Raji (cell line): ENCODE data around the gene MAPK6.

Source experiments
- POLR2A ChIP-seq: IDR thresholded peaks from 2 replicates; pipeline ENCODE4 v1.6.1; 2011; ENCODE audit warnings: low read depth, low read length, control low read depth; ENCODE audit not compliant: insufficient read depth

MAPK6 gene

DNA sequence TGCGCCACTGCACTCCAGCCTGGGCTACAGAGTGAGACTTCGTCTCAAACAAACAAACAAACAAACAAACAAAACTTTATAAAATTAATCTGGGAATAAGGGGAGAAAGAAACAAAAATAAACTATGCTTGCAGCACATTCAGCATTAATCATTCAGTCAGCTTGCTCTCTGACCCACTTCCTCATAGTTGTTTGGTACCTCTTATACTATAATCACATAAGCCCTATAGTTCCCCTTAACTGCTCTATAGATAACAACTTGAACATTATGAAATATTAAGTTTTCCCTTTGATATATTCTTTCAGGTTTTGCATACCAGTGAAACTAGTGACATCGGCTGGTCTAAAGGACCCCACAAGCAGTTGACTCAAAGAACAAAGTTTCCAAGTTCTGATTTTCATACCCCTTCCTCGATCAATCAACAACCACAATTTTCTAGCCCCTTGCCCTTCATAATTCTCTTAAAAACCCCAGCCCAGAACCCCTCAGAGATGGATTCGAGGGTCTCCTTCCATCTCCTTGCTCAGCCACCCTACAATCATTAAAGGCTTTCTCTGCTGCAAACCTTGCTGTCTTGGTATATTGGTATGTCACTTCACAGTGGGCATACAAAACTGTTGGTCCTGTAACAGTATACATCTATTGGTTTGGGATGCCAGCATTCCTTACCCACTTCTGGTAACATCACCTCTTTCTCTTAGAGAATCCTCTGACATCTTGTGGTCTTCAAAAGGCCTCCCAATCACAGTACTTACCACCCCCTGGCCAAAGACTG, 67.2 kb downstream of the MAPK6 start:
- no peak for TF ChIP-seq POLR2A

DNA sequence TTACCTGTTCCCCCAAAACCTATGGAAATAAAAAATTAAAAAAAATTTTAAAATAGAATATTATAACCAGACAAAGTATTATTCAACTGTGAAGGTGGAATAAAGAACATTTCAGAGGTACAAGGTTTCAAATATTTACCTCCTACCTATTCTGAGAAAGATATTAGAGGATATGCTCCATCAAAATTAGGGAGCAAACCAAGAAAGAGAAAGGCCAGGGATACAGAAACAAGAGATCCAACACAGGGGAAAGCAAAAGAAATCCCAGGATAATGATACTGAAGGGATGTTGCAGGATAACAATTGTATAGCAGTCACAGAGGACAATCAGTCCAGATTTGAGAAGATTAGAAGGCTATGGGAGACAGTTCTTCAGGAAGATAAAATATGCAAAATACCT, 71.2 kb downstream of the MAPK6 start:
- TF ChIP-seq POLR2A = no peak

DNA sequence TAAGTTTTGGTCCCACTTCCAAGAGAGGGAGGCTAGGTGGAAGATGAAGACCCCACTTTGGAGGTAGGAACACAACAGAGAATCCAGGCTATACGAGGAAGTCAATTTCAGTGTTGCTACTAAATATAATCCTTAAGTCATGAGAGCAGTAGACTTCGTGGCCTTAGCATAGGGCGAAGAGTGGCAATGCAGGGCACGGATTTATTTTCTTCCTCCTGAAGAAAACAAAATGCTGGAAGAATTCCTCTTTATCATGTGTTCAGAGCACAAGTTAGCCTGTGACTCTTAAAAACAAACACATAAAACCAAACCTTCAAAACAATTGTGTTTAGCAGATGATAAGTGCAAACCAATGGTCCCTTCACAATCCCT, 74.1 kb downstream of the MAPK6 start:
- no peak for TF ChIP-seq POLR2A

- TF ChIP-seq POLR2A = no peak
These were observed 74.8 kb downstream of the MAPK6 start for GRCh38 chr15:52093539-52094510.

DNA sequence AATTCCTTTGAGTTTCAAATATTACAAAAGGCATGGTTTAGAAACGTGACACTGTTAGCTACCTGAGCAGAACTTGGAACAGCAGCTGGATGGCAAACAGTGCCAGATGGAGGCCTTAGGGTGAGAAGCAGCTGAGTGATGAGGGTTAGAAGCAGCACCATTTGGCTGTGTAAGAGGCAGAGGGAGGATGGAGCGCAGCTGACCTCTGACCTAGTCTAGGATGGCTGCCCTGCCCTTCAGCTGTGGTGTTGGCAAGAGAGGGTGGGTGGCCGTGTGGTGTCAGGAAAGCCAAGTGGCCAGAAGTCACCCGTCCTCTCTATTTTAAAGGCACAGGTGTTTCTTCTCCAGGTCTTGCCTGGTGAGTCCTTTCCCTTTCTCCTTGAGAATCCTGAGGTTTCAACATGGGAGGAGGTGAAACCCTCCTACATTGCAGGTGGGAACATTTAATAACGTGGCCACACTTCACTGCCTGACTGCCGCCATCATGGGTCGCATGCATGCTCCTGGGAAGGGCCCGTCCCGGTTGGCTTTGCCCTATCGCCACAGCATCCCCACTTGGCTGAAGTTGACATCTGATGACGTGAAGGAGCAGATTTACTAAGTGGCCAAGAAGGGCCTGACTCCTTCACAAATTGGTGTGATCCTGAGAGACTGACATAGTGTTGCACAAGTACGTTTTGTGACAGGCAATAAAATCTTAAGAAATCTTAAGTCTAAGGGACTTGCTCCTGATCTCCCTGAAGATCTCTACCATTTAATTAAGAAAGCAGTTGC, 76.0 kb downstream of the MAPK6 start:
- TF ChIP-seq POLR2A = no peak

- no peak for TF ChIP-seq POLR2A
These were observed 76.7 kb downstream of the MAPK6 start for GRCh38 chr15:52095597-52096262.

GRCh38 chr15:52097180-52097579, 78.2 kb downstream of the MAPK6 start:
- no peak for TF ChIP-seq POLR2A

GRCh38 chr15:52098323-52098722, 79.3 kb downstream of the MAPK6 start:
- TF ChIP-seq POLR2A = no peak

- TF ChIP-seq POLR2A = no peak
These were observed 80.7 kb downstream of the MAPK6 start for GRCh38 chr15:52099651-52100272.

GRCh38 chr15:52100807-52101442, 81.9 kb downstream of the MAPK6 start:
- no peak for TF ChIP-seq POLR2A

GRCh38 chr15:52101542-52102323, 82.7 kb downstream of the MAPK6 start:
- no peak for TF ChIP-seq POLR2A

GRCh38 chr15:52102463-52102862, 83.4 kb downstream of the MAPK6 start:
- no peak for TF ChIP-seq POLR2A
